Liver (tissue), 9 donors: Measurements from ENCODE around the gene ANXA3. TPM values are rescaled to one million over a fixed set of nuclear protein-coding genes. Genes with fewer than 3 reads are reported as not detected.

ENCODE experiments used
- DNase-seq: peaks from one replicate; pipeline ENCODE4 v3.0.0-alpha.2; 2017; ENCODE audit warnings: low spot score
- H3K27ac ChIP-seq, 2 donors: one replicate each; pipeline ENCODE4 v1.7.0; 2013; ENCODE audit warnings: inconsistent platforms in 2 of 2, low read length in 2 of 2, control low read depth in 1 of 2, low read depth in 1 of 2, mild to moderate bottlenecking in 1 of 2
- H3K27me3 ChIP-seq, 4 donors: one replicate each; pipeline versions ENCODE4 v1.6.1 to v1.7.0; 2013; ENCODE audit warnings: low read length in 3 of 4, inconsistent platforms in 1 of 4, mild to moderate bottlenecking in 1 of 4, moderate library complexity in 1 of 4; ENCODE audit not compliant: control insufficient read depth in 4 of 4, insufficient read depth in 4 of 4
- H3K36me3 ChIP-seq, 4 donors: one replicate each; pipeline versions ENCODE4 v1.6.1 to v1.7.0; 2013; ENCODE audit warnings: low read length in 3 of 4, mild to moderate bottlenecking in 3 of 4, low read depth in 1 of 4, moderate library complexity in 1 of 4; ENCODE audit not compliant: control insufficient read depth in 4 of 4, insufficient read depth in 3 of 4
- H3K4me1 ChIP-seq, 4 donors: one replicate each; pipeline versions ENCODE4 v1.6.1 to v1.7.0; 2013; ENCODE audit warnings: low read length in 3 of 4, mild to moderate bottlenecking in 3 of 4, moderate library complexity in 1 of 4; ENCODE audit not compliant: control insufficient read depth in 4 of 4, insufficient read depth in 4 of 4
- H3K4me3 ChIP-seq, 3 donors: one replicate each; pipeline versions ENCODE4 v1.6.1 to v1.7.0; 2013; ENCODE audit warnings: low read length in 3 of 3, control low read depth in 1 of 3, low read depth in 1 of 3, mild to moderate bottlenecking in 1 of 3
- H3K9ac ChIP-seq, 2 donors: one replicate each; pipeline ENCODE4 v1.7.0; 2013; ENCODE audit warnings: low read length in 2 of 2, mild to moderate bottlenecking in 2 of 2, moderate library complexity in 2 of 2, control low read depth in 1 of 2, low read depth in 1 of 2
- H3K9me3 ChIP-seq, 4 donors: one replicate each; pipeline versions ENCODE4 v1.6.1 to v1.7.0; 2013; ENCODE audit warnings: low read length in 3 of 4; ENCODE audit not compliant: control insufficient read depth in 4 of 4
- EGR1 ChIP-seq, 2 donors: IDR thresholded peaks; 2 replicates each; pipeline ENCODE4 v1.6.1; 2016 to 2018; ENCODE audit warnings: antibody characterized with exemption in 2 of 2, low read depth in 2 of 2
- FOXA1 ChIP-seq: IDR thresholded peaks from 2 replicates; pipeline ENCODE4 v1.6.1; 2016; ENCODE audit warnings: antibody characterized with exemption
- FOXA2 ChIP-seq: IDR thresholded peaks from 2 replicates; pipeline ENCODE4 v1.6.1; 2016; ENCODE audit warnings: antibody characterized with exemption
- GABPA ChIP-seq, 2 donors: IDR thresholded peaks in 1 of 2; conservative IDR thresholded peaks in 1 of 2; 2 replicates each; pipeline ENCODE4 v1.6.1; 2016; ENCODE audit warnings: antibody characterized with exemption in 2 of 2, mild to moderate bottlenecking in 1 of 2, moderate library complexity in 1 of 2
- HNF4A ChIP-seq, 2 donors: conservative IDR thresholded peaks; 2 replicates each; pipeline ENCODE4 v1.6.1; 2016; ENCODE audit warnings: antibody characterized with exemption in 2 of 2, mild to moderate bottlenecking in 2 of 2
- HNF4G ChIP-seq: IDR thresholded peaks from 2 replicates; pipeline ENCODE4 v1.6.1; 2016; ENCODE audit warnings: antibody characterized with exemption
- JUND ChIP-seq, 2 donors: IDR thresholded peaks; 2 replicates each; pipeline ENCODE4 v1.6.1; 2016; ENCODE audit warnings: antibody characterized with exemption in 2 of 2
- NR2F2 ChIP-seq: IDR thresholded peaks from 2 replicates; pipeline ENCODE4 v1.6.1; 2016; ENCODE audit warnings: antibody characterized with exemption
- RAD21 ChIP-seq, 2 donors: IDR thresholded peaks; 2 replicates each; pipeline ENCODE4 v1.6.1; 2016; ENCODE audit warnings: antibody characterized with exemption in 2 of 2, mild to moderate bottlenecking in 2 of 2
- RXRA ChIP-seq, 2 donors: IDR thresholded peaks; 2 replicates each; pipeline ENCODE4 v1.6.1; 2017 to 2018; ENCODE audit warnings: antibody characterized with exemption in 2 of 2, mild to moderate bottlenecking in 1 of 2
- SP1 ChIP-seq: IDR thresholded peaks from 2 replicates; pipeline ENCODE4 v1.6.1; 2018; ENCODE audit warnings: antibody characterized with exemption, mild to moderate bottlenecking
- TAF1 ChIP-seq: conservative IDR thresholded peaks from 2 replicates; pipeline ENCODE4 v1.6.1; 2016; ENCODE audit warnings: antibody characterized with exemption, mild to moderate bottlenecking
- YY1 ChIP-seq: IDR thresholded peaks from 2 replicates; pipeline ENCODE4 v1.6.1; 2016; ENCODE audit warnings: antibody characterized with exemption, mild to moderate bottlenecking
- WGBS: extraction: QIAGEN DNeasy Blood & Tissue Kit; methylation state at CpG from one replicate; pipeline ENCODE4 v1.1.7; 2013; 5-methylcytosine and 5-hydroxymethylcytosine counted together
- polyA plus RNA-seq, 2 donors: library from polyadenylated mRNA; stranded (reverse) in 1 of 2; unstranded in 1 of 2; fragments of 200-250 nt in 1 of 2; fragments of >200 nt in 1 of 2; fragmentation: Nextera tagmentation in 1 of 2; extraction: Ambion mirVana in 1 of 2; gene quantifications; one replicate each; pipeline versions ENCODE4 v1.2.1 to v1.2.3, GENCODE V29; 2013 to 2015
- total RNA-seq, 2 donors: library from RNA; depleted of rRNA; stranded (reverse); fragments of >200 nt; gene quantifications; one replicate each; pipeline ENCODE4 v1.2.3, GENCODE V29; 2014
- TF ChIP-seq, protein P1 (sequence below): IDR thresholded peaks from 2 replicates; pipeline ENCODE4 v1.6.1; 2016; ENCODE audit warnings: antibody characterized with exemption
- TF ChIP-seq, protein P2 (sequence below): IDR thresholded peaks from 2 replicates; pipeline ENCODE4 v1.6.1; 2016; ENCODE audit warnings: antibody characterized with exemption
- TF ChIP-seq, protein P3 (sequence below): IDR thresholded peaks from 2 replicates; pipeline ENCODE4 v1.6.1; 2016; ENCODE audit warnings: antibody characterized with exemption
- TF ChIP-seq, protein P4 (sequence below): IDR thresholded peaks from 2 replicates; pipeline ENCODE4 v1.6.1; 2016; ENCODE audit warnings: antibody characterized with exemption, mild to moderate bottlenecking
- donor health status: healthy.
- donor health status: healthy.
- donor health status: healthy.
- donor health status: healthy.
- donor health status: healthy.

ANXA3 gene
- total and polyA plus RNA-seq, 4 donors: 1.7 to 16.4 (median 3.4) TPM

DNA sequence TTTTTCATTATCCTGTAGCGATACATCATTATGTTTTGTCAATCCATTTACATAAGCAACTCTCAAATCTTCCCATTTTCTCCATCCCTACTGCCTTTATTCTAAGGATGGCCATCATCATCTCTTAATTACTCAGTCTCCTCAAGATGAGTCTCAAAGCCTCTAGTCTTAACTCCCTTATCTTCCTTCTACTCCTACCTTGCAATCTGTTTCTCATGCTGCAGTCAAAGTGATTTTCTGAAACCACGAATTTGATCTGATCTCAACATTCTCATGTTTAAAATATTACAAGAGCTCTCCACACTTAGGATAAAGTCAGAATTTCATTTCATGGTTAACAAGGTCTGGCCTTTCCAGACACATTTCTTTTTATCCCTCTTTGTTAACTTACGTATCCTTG, 51.8 kb downstream of the ANXA3 start:
- no peak for DNase-seq
- WGBS: 93% methylated on average over 3 of the region's 3 CpGs
- Histone ChIP-seq H3K9me3 (no peaks in the 10 kb centered on the region), H3K27ac (no peak overlapping the region), H3K4me3 (no peak overlapping the region), H3K9ac (no peak overlapping the region), H3K4me1 (no peaks in the 10 kb centered on the region), H3K27me3 (no peaks in the 10 kb centered on the region), H3K36me3 (no peaks in the 10 kb centered on the region)
- no peak for TF ChIP-seq HNF4G
- TF ChIP-seq NR2F2: no peak
- no peak for TF ChIP-seq GABPA (IDR thresholded peaks at IDR 0.05 in 1 of 2, conservative IDR thresholded peaks at IDR 0.05 in 1 of 2)
- no peak for TF ChIP-seq TAF1
- TF ChIP-seq SP1: no peak
- TF ChIP-seq, protein P1, sequence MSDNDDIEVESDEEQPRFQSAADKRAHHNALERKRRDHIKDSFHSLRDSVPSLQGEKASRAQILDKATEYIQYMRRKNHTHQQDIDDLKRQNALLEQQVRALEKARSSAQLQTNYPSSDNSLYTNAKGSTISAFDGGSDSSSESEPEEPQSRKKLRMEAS: no peak
- TF ChIP-seq, protein P2, sequence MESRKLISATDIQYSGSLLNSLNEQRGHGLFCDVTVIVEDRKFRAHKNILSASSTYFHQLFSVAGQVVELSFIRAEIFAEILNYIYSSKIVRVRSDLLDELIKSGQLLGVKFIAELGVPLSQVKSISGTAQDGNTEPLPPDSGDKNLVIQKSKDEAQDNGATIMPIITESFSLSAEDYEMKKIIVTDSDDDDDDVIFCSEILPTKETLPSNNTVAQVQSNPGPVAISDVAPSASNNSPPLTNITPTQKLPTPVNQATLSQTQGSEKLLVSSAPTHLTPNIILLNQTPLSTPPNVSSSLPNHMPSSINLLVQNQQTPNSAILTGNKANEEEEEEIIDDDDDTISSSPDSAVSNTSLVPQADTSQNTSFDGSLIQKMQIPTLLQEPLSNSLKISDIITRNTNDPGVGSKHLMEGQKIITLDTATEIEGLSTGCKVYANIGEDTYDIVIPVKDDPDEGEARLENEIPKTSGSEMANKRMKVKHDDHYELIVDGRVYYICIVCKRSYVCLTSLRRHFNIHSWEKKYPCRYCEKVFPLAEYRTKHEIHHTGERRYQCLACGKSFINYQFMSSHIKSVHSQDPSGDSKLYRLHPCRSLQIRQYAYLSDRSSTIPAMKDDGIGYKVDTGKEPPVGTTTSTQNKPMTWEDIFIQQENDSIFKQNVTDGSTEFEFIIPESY: no peak
- no peak for TF ChIP-seq JUND (IDR thresholded peaks at IDR 0.05)
- TF ChIP-seq RXRA (IDR thresholded peaks at IDR 0.05): no peak
- TF ChIP-seq RAD21 (IDR thresholded peaks at IDR 0.05): no peak
- TF ChIP-seq, protein P3, sequence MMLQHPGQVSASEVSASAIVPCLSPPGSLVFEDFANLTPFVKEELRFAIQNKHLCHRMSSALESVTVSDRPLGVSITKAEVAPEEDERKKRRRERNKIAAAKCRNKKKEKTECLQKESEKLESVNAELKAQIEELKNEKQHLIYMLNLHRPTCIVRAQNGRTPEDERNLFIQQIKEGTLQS: no peak
- TF ChIP-seq, protein P4, sequence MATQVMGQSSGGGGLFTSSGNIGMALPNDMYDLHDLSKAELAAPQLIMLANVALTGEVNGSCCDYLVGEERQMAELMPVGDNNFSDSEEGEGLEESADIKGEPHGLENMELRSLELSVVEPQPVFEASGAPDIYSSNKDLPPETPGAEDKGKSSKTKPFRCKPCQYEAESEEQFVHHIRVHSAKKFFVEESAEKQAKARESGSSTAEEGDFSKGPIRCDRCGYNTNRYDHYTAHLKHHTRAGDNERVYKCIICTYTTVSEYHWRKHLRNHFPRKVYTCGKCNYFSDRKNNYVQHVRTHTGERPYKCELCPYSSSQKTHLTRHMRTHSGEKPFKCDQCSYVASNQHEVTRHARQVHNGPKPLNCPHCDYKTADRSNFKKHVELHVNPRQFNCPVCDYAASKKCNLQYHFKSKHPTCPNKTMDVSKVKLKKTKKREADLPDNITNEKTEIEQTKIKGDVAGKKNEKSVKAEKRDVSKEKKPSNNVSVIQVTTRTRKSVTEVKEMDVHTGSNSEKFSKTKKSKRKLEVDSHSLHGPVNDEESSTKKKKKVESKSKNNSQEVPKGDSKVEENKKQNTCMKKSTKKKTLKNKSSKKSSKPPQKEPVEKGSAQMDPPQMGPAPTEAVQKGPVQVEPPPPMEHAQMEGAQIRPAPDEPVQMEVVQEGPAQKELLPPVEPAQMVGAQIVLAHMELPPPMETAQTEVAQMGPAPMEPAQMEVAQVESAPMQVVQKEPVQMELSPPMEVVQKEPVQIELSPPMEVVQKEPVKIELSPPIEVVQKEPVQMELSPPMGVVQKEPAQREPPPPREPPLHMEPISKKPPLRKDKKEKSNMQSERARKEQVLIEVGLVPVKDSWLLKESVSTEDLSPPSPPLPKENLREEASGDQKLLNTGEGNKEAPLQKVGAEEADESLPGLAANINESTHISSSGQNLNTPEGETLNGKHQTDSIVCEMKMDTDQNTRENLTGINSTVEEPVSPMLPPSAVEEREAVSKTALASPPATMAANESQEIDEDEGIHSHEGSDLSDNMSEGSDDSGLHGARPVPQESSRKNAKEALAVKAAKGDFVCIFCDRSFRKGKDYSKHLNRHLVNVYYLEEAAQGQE: no peak
- TF ChIP-seq EGR1 (IDR thresholded peaks at IDR 0.05; ENCODE audit: low read depth in 2 of 2): no peak
- TF ChIP-seq HNF4A (conservative IDR thresholded peaks at IDR 0.05): no peak

DNA sequence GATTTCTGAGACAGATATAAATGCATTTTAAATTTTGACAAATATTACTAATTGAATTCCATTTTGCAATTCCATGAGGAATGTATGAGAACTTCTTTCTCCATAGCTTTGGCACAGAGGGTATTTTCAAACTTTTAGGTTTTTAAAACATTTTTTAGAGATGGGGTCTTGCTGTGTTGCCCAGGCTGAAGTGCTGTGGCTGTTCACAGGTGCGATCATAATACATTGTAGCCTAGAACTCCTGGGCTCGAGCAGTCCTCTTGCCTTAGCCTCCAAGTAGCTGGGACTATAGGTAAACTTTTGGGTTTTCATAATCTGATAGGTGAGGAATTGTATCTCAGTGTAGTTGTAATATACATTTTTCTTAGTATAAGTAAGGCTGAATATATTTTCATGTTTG, 53.4 kb downstream of the ANXA3 start:
- Histone ChIP-seq H3K27ac (no peak overlapping the region), H3K27me3 (no peaks in the 10 kb centered on the region), H3K4me1 (no peaks in the 10 kb centered on the region), H3K4me3 (no peak overlapping the region), H3K36me3 (no peaks in the 10 kb centered on the region), H3K9me3 (no peaks in the 10 kb centered on the region), H3K9ac (no peak overlapping the region)
- TF ChIP-seq FOXA1 (no peak), SP1 (no peak), RXRA (IDR thresholded peaks at IDR 0.05) (no peak), TAF1 (no peak), HNF4G (no peak), EGR1 (IDR thresholded peaks at IDR 0.05; ENCODE audit: low read depth in 2 of 2) (no peak), JUND (IDR thresholded peaks at IDR 0.05) (no peak), HNF4A (conservative IDR thresholded peaks at IDR 0.05) (no peak), YY1 (no peak), NR2F2 (no peak), FOXA2 (no peak)
- TF ChIP-seq, protein P4: no peak
- TF ChIP-seq, protein P3: no peak
- DNase-seq: no peak
- WGBS: 83% methylated on average over 2 of the region's 2 CpGs
